ENCODE measurements around the gene PRDX5.

PRDX5 gene

DNA sequence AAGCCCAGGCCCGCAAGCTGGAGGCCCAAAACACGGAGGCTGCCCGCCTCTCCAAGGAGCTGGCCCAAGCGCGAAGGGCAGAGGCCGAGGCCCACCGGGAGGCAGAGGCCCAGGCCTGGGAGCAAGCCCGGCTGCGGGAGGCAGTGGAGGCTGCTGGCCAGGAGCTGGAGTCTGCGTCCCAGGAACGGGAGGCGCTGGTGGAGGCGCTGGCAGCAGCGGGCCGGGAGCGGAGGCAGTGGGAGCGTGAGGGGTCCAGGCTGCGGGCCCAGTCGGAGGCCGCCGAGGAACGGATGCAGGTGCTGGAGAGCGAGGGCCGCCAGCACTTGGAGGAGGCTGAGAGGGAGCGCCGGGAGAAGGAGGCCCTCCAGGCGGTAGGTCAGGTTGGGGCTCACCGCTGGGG lies 26.9 kb downstream of the PRDX5 start:
- Histone ChIP-seq H3K4me1 (ENCODE audit: control insufficient read depth in 5 of 5, insufficient read depth in 5 of 5, low read length in 5 of 5) (peaks cover 0 to 29% (median 23%) of the 10 kb centered on the region in 5 donors), H3K27me3 (ENCODE audit: control insufficient read depth in 5 of 5, insufficient read depth in 4 of 5, low read length in 5 of 5) (no peaks in the 10 kb centered on the region), H3K9me3 (ENCODE audit: control insufficient read depth in 5 of 5, low read length in 5 of 5) (no peaks in the 10 kb centered on the region), H3K36me3 (ENCODE audit: control insufficient read depth in 5 of 5, insufficient read depth in 5 of 5, low read length in 5 of 5) (peaks cover 0 to 4% (median 0%) of the 10 kb centered on the region in 5 donors), H3K27ac (ENCODE audit: low read depth, low read length) (no peak overlapping the region), H3K9ac (ENCODE audit: low read length in 5 of 5) (no peak overlapping the region), H3K4me3 (ENCODE audit: low read depth in 1 of 5, low read length in 5 of 5) (no peak overlapping the region)

- Histone ChIP-seq H3K4me3 (ENCODE audit: low read depth in 1 of 5, low read length in 5 of 5) (no peak overlapping the region), H3K36me3 (ENCODE audit: control insufficient read depth in 5 of 5, insufficient read depth in 5 of 5, low read length in 5 of 5) (peaks cover 0 to 4% (median 0%) of the 10 kb centered on the region in 5 donors)
Observed at GRCh38 chr11:64347193-64347867, 29.4 kb downstream of the PRDX5 start.

DNA sequence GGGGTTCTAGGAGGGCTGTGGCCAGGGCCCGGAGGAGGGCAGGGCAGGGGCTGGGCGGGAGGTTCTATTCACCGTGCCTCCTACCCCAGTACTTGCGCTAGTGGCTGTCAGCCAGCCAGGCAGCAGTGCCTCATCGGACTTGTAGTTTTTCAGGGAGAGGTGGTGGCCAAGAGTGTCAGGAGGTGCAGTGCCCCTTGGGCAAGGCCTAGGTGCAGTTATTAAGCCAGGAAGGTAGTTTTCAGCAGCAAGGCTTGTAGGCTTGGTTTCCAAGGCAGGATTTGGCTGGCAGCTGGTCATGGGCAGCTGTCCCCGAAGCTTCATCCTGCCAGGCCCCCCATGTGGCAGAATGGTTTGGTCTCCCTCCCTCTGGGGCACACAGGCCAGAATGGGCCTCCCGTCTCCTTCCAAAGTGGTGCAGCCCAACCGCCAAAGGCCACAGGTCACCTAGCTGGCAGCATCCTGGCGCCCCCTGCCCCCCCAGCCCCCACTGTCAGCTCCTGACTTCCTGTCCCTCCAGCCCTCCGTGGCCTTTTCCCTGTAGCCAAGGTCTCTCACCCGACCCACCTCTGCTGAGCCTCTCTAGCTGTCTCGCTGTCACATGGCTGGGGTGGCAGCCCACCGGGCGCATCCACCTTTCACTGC lies 30.6 kb downstream of the PRDX5 start:
- no peak overlapping the region for H3K4me3 ChIP-seq (ENCODE audit: low read depth in 1 of 5, low read length in 5 of 5)
- no peaks in the 10 kb centered on the region for H3K9me3 ChIP-seq (ENCODE audit: control insufficient read depth in 5 of 5, low read length in 5 of 5)
- no peak overlapping the region for H3K9ac ChIP-seq (ENCODE audit: low read length in 5 of 5)
- peaks cover 0 to 9% (median 3%) of the 10 kb centered on the region in 5 donors for H3K4me1 ChIP-seq (ENCODE audit: control insufficient read depth in 5 of 5, insufficient read depth in 5 of 5, low read length in 5 of 5)
- peaks cover 0 to 4% (median 0%) of the 10 kb centered on the region in 5 donors for H3K36me3 ChIP-seq (ENCODE audit: control insufficient read depth in 5 of 5, insufficient read depth in 5 of 5, low read length in 5 of 5)
- H3K27ac ChIP-seq (ENCODE audit: low read depth, low read length): no peak overlapping the region
- H3K27me3 ChIP-seq (ENCODE audit: control insufficient read depth in 5 of 5, insufficient read depth in 4 of 5, low read length in 5 of 5): no peaks in the 10 kb centered on the region

More at GRCh38 chr11:64347193-64347867, 29.4 kb downstream of the PRDX5 start:
- H3K4me1 ChIP-seq (ENCODE audit: control insufficient read depth in 5 of 5, insufficient read depth in 5 of 5, low read length in 5 of 5): peaks cover 0 to 14% (median 9%) of the 10 kb centered on the region in 5 donors
- H3K9me3 ChIP-seq (ENCODE audit: control insufficient read depth in 5 of 5, low read length in 5 of 5): no peaks in the 10 kb centered on the region
- no peak overlapping the region for H3K9ac ChIP-seq (ENCODE audit: low read length in 5 of 5)
- no peaks in the 10 kb centered on the region for H3K27me3 ChIP-seq (ENCODE audit: control insufficient read depth in 5 of 5, insufficient read depth in 4 of 5, low read length in 5 of 5)
- no peak overlapping the region for H3K27ac ChIP-seq (ENCODE audit: low read depth, low read length)

DNA sequence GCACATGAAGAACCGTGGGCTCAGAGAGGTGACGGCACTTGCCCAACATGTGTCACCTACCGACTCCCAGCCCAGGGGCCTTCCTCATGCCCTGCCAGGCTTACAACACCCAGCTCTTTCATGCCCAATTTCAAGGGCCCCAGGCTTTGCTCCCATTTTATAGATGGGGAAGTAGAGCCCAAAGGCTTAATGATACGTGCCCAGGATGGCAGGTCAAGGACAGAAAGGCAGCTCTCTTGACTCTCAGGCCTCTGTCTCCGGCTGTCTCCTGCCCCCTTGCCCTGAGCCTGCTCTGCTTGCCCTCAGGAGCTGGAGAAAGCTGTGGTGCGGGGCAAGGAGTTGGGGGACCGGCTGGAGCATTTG lies 31.1 kb downstream of the PRDX5 start:
- Histone ChIP-seq H3K4me1 (ENCODE audit: control insufficient read depth in 5 of 5, insufficient read depth in 5 of 5, low read length in 5 of 5) (peaks cover 0 to 9% (median 3%) of the 10 kb centered on the region in 5 donors), H3K36me3 (ENCODE audit: control insufficient read depth in 5 of 5, insufficient read depth in 5 of 5, low read length in 5 of 5) (peaks cover 0 to 4% (median 0%) of the 10 kb centered on the region in 5 donors), H3K27me3 (ENCODE audit: control insufficient read depth in 5 of 5, insufficient read depth in 4 of 5, low read length in 5 of 5) (no peaks in the 10 kb centered on the region), H3K9ac (ENCODE audit: low read length in 5 of 5) (no peak overlapping the region), H3K4me3 (ENCODE audit: low read depth in 1 of 5, low read length in 5 of 5) (no peak overlapping the region), H3K9me3 (ENCODE audit: control insufficient read depth in 5 of 5, low read length in 5 of 5) (no peaks in the 10 kb centered on the region), H3K27ac (ENCODE audit: low read depth, low read length) (no peak overlapping the region)

DNA sequence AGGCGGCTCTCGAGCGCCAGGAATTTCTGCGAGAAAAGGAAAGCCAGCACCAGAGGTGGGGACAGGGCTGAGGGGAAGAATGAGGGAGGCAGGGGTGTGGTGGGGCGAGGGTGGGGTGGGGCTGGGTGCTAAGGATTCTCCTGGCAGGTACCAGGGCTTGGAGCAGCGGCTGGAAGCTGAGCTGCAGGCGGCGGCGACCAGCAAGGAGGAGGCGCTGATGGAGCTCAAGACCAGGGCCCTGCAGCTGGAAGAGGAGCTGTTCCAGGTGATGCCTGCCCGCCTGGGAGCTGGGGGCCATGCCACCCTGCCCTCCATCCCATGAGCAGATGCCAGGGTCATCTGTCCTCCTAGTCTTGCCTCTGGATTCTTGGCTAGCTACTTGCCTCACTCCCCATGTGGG lies 31.5 kb downstream of the PRDX5 start:
- peaks cover 0 to 4% (median 0%) of the 10 kb centered on the region in 5 donors for H3K36me3 ChIP-seq (ENCODE audit: control insufficient read depth in 5 of 5, insufficient read depth in 5 of 5, low read length in 5 of 5)
- H3K27me3 ChIP-seq (ENCODE audit: control insufficient read depth in 5 of 5, insufficient read depth in 4 of 5, low read length in 5 of 5): no peaks in the 10 kb centered on the region
- no peak overlapping the region for H3K9ac ChIP-seq (ENCODE audit: low read length in 5 of 5)
- no peak overlapping the region for H3K27ac ChIP-seq (ENCODE audit: low read depth, low read length)
- no peak overlapping the region for H3K4me3 ChIP-seq (ENCODE audit: low read depth in 1 of 5, low read length in 5 of 5)
- peaks cover 0 to 9% (median 3%) of the 10 kb centered on the region in 5 donors for H3K4me1 ChIP-seq (ENCODE audit: control insufficient read depth in 5 of 5, insufficient read depth in 5 of 5, low read length in 5 of 5)
- no peaks in the 10 kb centered on the region for H3K9me3 ChIP-seq (ENCODE audit: control insufficient read depth in 5 of 5, low read length in 5 of 5)

DNA sequence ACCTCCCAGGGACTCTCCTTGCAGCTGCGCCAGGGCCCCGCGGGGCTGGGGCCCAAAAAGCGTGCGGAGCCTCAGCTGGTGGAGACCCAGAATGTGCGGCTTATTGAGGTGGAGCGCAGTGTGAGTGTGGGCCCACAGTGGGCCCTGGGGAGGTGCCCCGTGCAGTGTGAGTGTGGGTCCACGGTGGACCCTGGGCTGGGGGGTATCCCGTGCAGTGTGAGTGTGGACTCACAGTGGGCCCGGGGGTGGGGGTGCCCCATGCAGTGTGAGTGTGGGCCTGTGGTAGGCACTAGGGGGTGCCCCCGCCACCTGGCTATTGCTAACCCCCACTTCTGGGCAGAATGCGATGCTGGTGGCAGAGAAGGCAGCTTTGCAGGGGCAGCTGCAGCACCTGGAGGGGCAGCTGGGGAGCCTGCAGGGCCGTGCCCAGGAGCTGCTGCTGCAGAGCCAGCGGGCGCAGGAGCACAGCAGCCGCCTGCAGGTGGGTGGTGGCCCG lies 33.3 kb downstream of the PRDX5 start:
- H3K36me3 ChIP-seq (ENCODE audit: control insufficient read depth in 5 of 5, insufficient read depth in 5 of 5, low read length in 5 of 5): no peaks in the 10 kb centered on the region
- no peak overlapping the region for H3K4me3 ChIP-seq (ENCODE audit: low read depth in 1 of 5, low read length in 5 of 5)

DNA sequence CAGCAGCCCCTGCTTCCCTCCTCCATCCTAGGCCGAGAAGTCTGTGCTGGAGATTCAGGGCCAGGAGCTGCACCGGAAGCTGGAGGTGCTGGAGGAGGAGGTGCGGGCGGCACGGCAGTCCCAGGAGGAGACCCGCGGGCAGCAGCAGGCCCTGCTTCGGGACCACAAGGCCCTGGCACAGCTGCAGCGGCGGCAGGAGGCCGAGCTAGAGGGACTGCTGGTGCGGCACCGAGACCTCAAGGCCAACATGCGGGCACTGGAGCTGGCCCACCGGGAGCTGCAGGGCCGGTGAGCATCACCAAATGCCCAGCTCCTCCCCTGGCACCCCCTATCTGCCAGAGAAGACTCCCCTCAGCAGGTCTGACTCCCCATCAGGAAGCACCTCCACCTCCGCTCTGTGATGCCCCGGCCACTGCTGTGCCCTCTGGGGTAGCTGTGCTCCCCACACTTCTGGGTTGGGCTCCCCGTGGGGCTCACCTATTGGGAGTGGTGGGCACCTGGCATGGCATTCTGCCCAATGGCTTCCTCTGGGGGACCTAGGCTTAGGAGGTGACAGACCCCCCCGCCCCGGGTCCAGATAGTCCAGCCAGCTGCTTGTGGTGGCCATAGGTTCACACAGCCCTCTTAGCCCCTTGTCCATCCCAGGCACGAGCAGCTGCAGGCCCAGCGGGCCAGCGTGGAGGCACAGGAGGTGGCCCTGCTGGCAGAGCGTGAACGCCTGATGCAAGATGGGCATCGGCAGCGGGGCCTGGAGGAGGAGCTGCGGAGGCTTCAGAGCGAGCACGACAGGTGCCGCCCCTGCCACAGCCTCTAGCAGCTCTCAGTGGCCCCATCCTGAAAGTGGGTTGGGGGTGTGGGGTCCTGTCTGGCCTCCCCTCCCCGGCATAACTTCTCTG lies 34.4 kb downstream of the PRDX5 start:
- Histone ChIP-seq H3K9ac (ENCODE audit: low read length in 5 of 5) (no peak overlapping the region), H3K36me3 (ENCODE audit: control insufficient read depth in 5 of 5, insufficient read depth in 5 of 5, low read length in 5 of 5) (no peaks in the 10 kb centered on the region), H3K9me3 (ENCODE audit: control insufficient read depth in 5 of 5, low read length in 5 of 5) (no peaks in the 10 kb centered on the region), H3K27ac (ENCODE audit: low read depth, low read length) (no peak overlapping the region), H3K4me3 (ENCODE audit: low read depth in 1 of 5, low read length in 5 of 5) (no peak overlapping the region), H3K27me3 (ENCODE audit: control insufficient read depth in 5 of 5, insufficient read depth in 4 of 5, low read length in 5 of 5) (no peaks in the 10 kb centered on the region), H3K4me1 (ENCODE audit: control insufficient read depth in 5 of 5, insufficient read depth in 5 of 5, low read length in 5 of 5) (peaks cover 2 to 21% (median 19%) of the 10 kb centered on the region in 5 donors)

More for the DNA sequence above, 33.3 kb downstream of the PRDX5 start:
- H3K27me3 ChIP-seq (ENCODE audit: control insufficient read depth in 5 of 5, insufficient read depth in 4 of 5, low read length in 5 of 5): no peaks in the 10 kb centered on the region
- no peak overlapping the region for H3K27ac ChIP-seq (ENCODE audit: low read depth, low read length)
- H3K9me3 ChIP-seq (ENCODE audit: control insufficient read depth in 5 of 5, low read length in 5 of 5): no peaks in the 10 kb centered on the region
- no peak overlapping the region for H3K9ac ChIP-seq (ENCODE audit: low read length in 5 of 5)
- H3K4me1 ChIP-seq (ENCODE audit: control insufficient read depth in 5 of 5, insufficient read depth in 5 of 5, low read length in 5 of 5): peaks cover 0 to 21% (median 16%) of the 10 kb centered on the region in 5 donors

DNA sequence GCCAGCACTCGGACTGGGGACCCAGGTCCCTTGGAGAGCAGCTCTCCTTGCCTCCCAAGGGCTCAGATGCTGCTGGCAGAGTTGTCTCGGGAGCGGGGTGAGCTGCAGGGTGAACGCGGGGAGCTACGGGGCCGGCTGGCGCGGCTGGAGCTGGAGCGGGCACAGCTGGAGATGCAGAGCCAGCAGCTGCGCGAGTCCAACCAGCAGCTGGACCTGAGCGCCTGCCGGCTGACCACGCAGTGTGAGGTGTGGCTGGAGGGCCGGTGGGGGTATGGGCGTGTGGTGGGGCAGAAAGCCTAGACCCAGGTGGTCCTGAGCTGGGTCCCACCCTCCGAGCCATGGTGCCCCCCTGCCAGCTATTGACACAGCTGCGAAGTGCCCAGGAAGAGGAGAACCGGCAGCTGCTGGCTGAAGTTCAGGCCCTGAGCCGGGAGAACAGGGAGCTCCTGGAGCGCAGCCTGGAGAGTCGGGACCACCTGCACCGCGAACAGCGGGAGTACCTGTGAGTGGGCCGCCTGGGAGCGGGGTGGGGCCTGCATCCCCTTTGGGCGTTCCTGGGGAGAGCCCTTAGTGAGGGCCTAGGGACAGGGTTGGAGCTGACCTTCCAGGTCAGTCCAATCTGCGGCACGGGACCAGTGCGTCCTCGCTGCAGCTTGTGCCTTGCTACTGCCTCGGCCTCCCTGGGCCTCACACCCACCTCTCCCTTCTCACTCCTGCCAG lies 35.2 kb downstream of the PRDX5 start:
- Histone ChIP-seq H3K4me3 (ENCODE audit: low read depth in 1 of 5, low read length in 5 of 5) (no peak overlapping the region), H3K9me3 (ENCODE audit: control insufficient read depth in 5 of 5, low read length in 5 of 5) (no peaks in the 10 kb centered on the region), H3K27ac (ENCODE audit: low read depth, low read length) (no peak overlapping the region), H3K27me3 (ENCODE audit: control insufficient read depth in 5 of 5, insufficient read depth in 4 of 5, low read length in 5 of 5) (no peaks in the 10 kb centered on the region), H3K36me3 (ENCODE audit: control insufficient read depth in 5 of 5, insufficient read depth in 5 of 5, low read length in 5 of 5) (no peaks in the 10 kb centered on the region), H3K9ac (ENCODE audit: low read length in 5 of 5) (no peak overlapping the region), H3K4me1 (ENCODE audit: control insufficient read depth in 5 of 5, insufficient read depth in 5 of 5, low read length in 5 of 5) (peaks cover 2 to 26% (median 22%) of the 10 kb centered on the region in 5 donors)

GRCh38 chr11:64353715-64354506 lies 36.0 kb downstream of the PRDX5 start:
- peaks cover 2 to 30% (median 24%) of the 10 kb centered on the region in 5 donors for H3K4me1 ChIP-seq (ENCODE audit: control insufficient read depth in 5 of 5, insufficient read depth in 5 of 5, low read length in 5 of 5)
- no peak overlapping the region for H3K27ac ChIP-seq (ENCODE audit: low read depth, low read length)

More at GRCh38 chr11:64353715-64354506, 36.0 kb downstream of the PRDX5 start:
- Histone ChIP-seq H3K4me3 (ENCODE audit: low read depth in 1 of 5, low read length in 5 of 5) (no peak overlapping the region), H3K36me3 (ENCODE audit: control insufficient read depth in 5 of 5, insufficient read depth in 5 of 5, low read length in 5 of 5) (no peaks in the 10 kb centered on the region), H3K27me3 (ENCODE audit: control insufficient read depth in 5 of 5, insufficient read depth in 4 of 5, low read length in 5 of 5) (no peaks in the 10 kb centered on the region), H3K9me3 (ENCODE audit: control insufficient read depth in 5 of 5, low read length in 5 of 5) (no peaks in the 10 kb centered on the region), H3K9ac (ENCODE audit: low read length in 5 of 5) (no peak overlapping the region)
